GM19468 (cell line): ENCODE results near the gene C9orf40.

ENCODE experiments used
- ATAC-seq: cut with Tn5 transposase; IDR thresholded peaks from one replicate; pipeline ENCODE4 v1.9.1; 2021; ENCODE audit warnings: mild to moderate bottlenecking, moderate library complexity, moderate number of reproducible peaks; ENCODE audit not compliant: unreplicated experiment; ENCODE audit errors: extremely low read depth

The C9orf40 gene, protein sequence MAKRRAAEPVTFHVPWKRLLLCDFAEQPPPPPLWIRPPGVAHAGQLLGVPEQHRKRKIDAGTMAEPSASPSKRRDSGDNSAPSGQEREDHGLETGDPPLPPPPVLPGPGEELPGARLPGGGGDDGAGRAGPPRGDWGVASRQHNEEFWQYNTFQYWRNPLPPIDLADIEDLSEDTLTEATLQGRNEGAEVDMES

DNA sequence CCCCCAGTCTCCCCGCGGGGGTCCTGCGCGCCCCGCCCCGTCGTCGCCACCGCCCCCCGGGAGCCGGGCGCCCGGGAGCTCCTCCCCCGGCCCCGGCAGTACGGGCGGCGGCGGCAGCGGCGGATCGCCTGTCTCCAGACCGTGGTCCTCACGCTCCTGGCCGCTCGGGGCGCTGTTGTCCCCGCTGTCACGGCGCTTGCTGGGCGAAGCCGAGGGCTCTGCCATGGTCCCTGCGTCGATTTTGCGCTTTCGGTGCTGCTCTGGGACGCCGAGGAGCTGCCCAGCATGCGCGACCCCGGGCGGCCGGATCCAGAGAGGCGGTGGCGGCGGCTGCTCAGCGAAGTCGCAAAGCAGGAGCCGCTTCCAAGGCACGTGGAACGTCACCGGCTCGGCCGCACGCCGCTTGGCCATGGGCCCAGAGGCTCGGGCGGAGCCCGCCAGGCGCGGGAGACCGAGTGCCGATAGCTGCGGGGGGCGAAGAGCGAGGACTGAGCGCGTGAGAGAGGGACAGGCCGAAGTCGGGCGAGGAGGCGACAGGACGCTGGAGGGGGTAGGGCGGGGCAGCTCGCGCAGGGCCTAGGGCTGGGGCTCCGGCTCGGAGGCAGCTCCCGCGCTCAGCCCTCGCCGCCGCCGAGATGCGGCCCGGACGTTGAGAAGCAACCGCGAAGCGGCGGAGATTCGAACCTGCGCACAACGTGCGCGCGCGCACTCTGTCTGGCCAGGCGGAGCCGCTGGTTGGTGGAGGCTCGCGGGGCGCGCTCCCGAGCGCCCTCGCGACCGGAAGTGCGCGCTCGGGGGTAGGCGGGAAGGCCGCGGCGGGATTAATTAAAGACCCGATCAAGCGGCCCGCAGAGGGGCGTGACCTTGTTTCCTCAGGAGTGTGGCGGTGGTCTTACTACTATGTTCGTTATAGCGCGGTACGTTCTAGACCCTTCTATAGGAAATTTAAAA lies at the start of gene C9orf40:
C9orf40 (minus strand) TSS at position 712 of the 951 bp plus-strand sequence; CDS start at position 411, 301 bp downstream.
- ATAC-seq = peak; percentile 88

DNA sequence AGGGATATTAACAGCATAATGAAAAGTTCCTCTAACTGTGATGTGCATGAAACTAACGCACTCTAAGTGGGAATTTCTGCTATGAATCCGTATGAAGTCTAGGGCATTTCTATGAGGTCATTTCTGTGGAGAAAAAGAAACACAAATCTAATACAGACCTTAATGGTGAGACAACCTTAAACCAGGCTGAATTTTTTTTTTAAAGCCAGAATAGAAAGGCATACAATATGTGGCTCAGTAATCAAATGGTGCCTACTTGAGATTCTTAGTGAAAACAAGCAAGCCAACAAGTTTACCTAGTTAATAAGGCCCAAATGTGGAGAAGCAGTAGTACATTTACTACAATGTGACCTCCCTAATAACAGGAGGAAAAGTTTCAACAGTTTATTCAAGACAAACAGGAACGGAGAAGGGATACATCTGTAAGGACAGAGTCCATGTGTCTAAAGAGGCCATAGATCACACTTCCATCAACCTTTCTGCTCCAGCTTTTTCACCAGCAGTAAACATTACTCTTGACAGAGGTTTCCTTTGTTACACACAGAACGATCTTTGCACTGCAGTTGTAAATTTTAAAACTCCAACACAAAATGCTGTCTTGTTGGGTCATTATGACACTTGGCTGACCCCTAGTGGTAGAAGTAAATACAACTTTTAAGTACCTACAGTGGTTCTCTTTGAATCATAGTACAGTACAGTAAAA lies 49.2 kb upstream of the C9orf40 start:
- ATAC-seq = peak; percentile 73

DNA sequence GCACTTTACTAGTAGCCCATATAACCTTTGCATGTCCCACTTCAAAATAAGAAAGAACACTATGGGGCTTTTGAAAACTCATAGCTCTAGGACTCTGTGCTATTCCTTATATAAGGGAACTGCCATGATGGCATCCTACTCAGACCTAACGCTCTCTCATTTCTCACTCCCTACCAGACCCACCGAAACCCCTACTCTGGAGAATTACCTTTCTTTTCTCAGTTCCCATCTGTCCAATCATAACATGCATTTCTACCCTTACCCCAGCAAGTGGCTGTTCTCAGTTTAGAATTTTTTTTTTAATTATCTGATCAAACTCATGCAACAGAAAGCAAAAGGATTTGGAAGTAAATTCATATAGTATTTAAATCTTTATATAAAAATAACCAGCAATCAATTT lies 48.1 kb upstream of the C9orf40 start:
- no peak for ATAC-seq

DNA sequence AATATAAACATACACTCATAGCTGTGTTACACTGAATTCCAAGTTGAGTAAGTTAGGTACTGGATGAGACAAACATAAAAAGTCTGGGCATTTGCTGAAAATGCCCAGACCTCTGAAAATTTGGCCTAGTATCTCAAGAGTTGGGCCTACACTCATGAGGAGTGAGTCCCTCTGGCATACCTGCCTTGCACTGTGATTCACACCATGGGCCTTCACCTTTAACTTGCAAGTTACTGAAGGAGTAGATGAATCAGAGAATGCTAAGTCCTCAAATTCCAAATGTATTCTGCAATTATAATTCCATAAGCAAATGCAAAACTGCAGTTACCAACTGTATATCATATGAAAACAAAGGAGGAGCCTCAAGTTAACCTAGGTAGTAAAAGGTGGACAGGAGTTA lies 32.3 kb upstream of the C9orf40 start:
- no peak for ATAC-seq

DNA sequence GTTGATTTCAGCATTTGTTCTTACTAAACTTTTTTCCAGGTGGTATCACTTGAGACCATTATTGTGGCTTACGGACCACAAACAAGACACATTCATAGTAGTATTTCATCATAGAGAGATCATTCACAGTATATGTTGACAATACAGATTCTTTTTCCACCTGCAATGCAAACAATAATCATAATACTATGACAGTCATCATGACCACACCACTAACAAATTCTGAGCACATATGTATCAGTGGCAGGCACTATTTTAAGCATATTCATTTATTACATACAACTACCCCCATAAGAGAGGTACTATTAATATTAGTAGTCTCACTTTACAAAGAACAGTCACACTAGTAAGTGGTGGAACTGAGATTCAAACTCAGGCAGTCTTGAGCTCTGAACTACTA lies 31.0 kb upstream of the C9orf40 start:
- ATAC-seq = no peak

DNA sequence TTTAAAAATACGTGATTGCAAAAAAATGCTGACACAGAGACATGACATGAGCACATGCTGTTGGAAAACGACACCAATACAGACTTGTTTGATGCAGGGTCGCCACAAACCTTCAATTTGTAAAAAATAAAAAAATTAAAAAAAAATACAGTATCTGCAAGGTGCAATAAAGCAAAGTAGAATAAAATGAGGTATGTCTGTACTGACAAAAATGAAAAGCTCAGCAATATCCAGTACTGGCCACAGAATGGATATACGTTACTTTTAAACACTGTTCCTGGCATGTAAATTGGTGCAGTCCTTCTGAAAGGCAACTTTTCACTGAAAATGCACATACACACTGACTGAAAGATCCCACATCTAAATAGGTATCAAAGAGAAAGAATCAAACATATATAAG lies 27.1 kb upstream of the C9orf40 start:
- ATAC-seq = no peak

DNA sequence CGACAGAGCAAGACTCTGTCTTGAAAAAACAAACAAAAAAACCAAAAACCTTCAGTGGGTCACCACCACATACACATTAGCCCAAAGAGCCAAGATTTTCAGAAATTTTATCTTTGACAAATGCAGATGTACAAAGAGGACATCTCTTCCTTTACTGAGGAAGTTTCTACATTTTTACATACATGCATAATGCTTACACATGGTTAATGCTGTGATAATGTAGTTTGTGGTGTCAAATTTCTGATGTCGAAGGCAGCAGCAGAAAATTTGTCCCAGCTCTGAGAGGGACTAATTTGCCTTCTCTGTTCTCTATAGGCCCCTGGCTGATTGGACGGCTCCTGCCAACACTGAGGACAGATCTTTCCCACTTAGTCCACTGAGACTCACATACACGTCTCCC lies 24.6 kb upstream of the C9orf40 start:
- ATAC-seq = no peak

DNA sequence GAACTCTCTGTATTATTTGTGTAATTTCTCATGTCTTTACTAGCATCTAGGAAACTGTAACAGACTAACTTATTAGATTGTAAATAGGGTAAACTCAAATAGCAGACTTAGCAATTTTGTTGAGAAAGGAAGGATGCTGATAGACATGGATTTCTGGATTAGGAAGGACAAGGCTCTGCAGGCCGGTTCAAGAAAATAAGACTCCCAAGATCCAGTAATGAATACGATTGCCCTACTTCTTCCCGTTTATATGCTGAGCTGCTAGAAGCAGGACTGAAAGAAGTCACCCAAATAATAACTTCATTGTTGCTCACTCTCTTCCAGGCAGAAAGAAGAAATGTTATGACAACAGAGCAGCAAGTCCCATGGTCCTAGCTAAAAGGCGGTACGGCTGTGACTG lies 22.8 kb upstream of the C9orf40 start:
- ATAC-seq = no peak

DNA sequence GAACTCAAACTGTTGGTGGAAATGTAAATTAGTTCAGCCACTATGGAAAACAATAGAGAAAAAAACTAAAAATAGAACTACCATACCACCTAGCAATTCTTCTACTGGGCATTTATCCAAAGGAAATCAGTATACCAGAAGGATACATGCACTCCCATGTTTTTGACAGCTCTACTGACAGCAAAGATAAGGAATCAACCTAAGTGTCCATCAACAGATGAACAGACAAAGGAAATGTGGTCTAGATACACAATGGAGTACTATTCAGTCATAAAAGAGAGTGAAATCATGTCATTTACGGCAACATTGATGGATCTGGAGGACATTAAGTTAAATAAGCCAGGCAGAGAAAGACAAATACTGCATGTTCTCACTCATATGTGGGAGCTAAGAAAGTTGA lies 21.8 kb upstream of the C9orf40 start:
- no peak for ATAC-seq

DNA sequence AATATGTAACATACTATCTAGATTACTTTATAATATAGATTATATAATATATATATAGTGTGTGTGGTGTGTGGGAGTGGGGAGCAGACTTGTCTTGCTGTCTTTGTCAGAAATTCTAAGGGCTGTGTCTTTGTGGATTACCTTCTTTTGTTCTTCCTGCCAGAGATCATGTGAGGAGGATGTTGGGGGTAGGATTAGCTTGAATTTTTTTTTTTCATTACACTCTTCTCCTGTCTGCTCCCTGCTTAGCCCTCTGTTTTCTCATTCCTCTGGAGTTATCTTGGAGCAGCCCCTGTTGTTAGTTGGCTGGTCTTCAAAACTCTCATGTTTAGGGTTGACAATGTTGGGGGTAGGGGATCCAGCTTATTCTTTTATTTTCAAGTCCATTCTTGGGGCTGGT lies 21.0 kb upstream of the C9orf40 start:
- no peak for ATAC-seq

DNA sequence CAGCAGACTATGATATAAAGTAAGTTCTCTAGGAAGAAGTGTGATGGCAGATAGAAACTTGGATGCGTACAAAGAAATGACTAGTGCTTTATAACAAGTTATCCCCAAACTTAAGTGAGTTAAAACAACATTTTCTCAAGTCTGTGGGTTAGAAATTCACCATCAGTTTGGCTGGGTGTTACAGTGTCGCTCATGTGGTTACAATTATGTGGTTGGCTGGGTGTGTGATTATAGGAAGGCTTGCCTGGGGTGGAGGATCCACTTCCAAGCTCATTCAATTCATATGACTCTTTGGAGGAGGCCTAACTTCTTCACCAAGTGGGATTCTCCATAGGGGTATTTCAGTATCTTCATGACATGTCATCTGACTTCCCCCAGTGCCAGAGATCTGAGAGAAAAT lies 10.3 kb upstream of the C9orf40 start:
- ATAC-seq = no peak

DNA sequence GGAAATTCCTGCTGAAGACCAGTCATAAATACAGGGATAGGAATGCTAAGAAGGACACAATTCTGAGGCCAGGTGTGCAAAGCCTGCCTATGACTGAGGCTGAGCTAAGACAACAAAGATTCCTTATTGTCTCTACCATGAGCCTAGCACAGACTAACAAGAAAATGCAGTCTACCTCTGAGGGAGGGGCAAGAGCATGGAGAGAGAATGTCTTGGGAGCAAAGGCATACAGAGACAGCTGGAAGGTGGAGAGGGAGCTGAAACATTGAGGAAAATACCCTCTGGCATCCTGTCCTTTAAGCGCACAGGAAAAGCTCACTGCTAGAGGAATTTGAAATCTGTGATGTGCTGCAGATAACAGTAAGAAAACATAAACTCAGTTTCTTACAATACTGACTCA lies 8.8 kb upstream of the C9orf40 start:
- ATAC-seq = no peak

DNA sequence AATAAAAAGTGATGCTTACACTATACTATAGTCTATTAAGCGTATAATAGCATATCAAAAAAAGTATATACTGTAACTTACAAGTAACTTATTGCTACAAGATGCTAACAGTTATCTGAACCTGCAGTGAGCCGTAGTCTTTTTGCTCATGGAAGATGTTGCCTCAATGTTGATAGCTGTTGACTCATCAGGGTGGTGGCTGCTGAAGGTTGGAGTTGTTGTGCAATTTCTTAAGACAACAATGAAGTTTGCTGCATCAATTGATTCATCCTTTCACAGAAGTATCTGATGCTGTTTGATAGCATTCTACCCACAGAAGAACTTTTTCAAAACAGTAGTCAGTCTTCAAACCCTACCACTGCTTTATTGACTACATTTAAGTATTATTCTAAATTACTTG lies 7.8 kb upstream of the C9orf40 start:
- ATAC-seq = no peak

DNA sequence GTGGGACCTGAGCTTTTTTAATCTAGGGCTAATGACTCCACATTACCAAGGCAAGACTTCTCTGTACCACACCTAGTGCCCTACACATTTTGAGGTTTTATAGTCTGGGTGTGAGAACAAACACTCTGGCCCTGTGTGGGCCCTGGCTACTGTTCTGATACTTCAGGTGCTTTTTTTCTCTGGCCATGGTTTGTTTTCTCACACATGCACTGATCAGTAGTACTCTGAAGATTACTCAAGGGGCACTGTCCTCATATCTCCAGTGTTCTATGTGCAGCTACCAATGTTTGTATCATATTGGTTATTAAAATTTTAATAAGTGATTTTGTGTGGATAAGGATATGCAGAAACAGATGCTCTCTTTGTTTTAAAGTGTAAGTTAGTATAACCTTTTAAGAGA lies 5.9 kb upstream of the C9orf40 start:
- no peak for ATAC-seq

DNA sequence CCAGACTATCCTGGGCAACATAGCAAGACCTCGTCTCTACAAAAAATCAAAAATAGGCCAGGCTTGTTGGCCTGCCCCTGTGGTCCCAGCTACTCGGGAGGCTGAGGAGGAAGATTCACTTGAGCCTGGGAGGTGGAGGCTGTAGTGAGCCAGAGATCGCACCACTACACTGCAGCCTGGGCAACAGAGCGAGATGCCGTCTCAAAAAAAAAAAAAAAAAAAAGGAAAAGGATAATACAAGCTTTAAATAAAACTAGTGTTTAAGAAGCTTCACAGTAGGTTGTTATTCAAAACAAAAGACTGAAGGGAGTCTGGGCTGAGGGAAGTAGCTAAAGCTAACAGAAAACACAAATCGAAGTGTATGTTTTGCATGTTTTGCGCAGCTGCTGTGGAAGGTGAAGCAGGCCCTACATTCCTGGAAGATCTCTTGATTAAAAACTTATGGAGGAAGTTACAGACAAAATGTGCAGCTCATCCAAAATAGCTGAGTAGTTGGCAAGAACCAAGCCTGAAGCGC lies 581 bp upstream of the C9orf40 start:
- ATAC-seq = no peak

DNA sequence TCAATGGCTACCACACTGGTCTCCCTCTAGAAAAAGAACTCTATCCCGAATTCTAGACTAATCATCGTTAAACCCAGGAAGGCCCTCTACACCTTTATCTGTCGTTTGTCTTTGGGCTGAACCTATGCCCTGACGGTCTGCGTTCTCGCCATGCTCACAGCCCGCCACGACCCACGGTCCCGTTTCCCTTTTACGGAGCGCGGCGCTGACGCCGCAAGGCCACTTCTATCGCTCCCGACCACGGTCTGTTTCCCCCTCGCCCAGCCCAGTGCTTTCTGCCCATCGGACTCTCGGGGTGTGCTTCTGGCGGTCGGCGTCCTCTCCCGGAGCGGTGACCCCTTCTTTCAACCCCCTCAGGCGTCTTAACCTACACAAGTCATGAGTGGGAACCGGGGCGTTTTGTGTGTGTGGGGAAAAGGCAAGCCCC lies 974 bp downstream of the C9orf40 start:
- no peak for ATAC-seq

DNA sequence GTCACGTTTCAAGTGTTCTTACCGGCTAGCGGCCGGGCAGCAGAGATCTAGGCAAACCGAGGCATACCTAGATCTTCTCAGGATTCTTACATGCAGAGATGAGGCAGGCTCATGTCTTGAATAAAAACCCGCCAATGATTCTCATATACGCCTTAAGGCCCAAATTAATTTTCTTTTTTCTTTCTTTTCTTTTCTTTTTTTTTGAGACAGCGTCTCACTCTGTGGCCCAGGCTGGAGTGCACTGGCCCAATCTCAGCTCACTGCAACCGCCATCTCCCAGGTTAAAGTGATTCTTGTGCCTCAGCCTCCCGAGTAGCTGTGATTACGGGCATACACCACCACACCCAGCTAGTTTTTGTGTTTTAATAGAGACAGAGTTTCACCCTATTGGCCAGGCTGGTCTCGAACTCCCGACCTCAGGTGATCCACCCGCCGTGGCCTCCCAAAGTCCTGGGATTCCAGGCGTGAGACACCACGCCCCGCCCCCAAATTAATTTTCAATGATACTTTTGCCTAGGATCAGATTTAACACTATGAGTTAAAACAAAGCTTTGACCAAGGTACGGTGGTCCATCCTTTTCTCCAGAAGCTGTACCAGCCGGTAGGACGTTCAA lies 1.5 kb downstream of the C9orf40 start:
- ATAC-seq = no peak

DNA sequence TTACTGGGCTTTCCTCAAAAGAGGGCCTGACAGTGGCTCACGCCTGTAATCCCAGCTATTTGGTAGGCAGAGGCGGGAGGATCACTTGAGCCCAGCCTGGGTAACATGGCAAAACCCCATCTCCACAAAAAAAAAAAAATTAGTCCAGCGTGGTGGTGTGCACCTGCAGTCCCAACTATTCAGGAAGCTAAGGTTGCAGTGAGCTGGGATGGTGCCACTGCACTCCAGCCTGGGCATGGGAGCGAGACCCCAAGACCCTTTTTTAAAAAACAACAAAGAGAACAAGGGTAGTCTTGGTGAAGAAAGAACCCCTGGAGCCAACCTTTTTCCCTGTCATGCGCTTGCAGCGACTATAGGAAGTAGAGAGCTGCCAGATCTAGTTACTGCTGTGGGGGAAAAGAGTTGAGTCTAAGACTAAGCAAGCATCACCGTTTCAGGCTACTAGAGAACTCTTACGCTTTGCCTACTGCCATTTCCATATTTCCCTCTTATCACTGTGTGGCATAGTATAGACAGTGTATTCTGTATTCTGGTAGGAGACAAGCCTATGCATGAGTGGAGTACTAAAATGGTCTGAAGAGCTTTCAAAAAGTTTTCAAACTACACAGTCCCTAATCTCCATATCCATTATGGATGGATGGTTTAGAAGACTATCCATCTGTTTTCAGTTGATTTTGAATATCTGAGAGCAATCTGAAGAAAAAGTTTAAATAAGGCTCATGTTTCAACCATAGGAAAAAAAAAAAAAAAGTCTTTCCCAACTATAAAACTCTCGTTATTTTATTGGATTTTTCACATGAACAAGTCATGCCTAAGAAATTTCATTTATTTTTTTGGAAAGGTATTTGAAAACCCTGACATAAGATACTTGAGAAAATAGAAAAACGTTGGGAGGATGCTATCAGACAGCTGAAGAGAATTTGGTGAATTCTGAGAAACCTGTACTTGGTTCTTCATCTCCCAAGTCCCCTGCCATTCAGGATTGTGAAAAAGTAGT lies 2.6 kb downstream of the C9orf40 start:
- ATAC-seq = no peak

DNA sequence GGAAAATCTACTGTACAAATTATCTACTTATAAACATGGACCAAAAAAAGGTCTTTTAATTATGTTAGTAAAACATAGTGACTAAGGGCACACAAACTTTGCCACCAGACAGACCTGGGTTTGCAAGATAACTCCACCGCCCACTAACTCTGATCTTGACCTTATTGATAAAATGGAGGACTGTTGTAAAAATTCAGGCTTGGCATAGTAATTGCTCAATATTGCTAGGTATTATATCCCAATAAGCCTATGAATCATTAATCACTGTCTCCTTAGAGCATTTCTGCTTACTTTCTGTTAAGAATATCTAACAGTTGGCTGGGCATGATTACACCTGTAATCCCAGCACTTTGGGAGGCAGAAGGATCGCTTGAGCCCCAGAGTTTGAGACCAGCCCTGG lies 3.8 kb downstream of the C9orf40 start:
- no peak for ATAC-seq
